Stomach (tissue), 9 donors: ENCODE data around the gene COQ9. TPM values are rescaled to one million over a fixed set of nuclear protein-coding genes. Genes with fewer than 3 reads are reported as not detected.

Experiments used
- DNase-seq, 2 donors: peaks; one replicate each; pipeline versions ENCODE4 v3.0.0 to v3.0.0-alpha.2; 2013 to 2019
- H3K27ac ChIP-seq, 5 donors: fragments of 200-600 bp in 4 of 5; sonication (generic) in 4 of 5; one replicate each; pipeline ENCODE4 v1.5.1; 2013 to 2019; ENCODE audit warnings: mild to moderate bottlenecking in 1 of 5, moderate library complexity in 1 of 5
- H3K27me3 ChIP-seq, 3 donors: fragments of 200-600 bp; sonication (generic); one replicate each; pipeline ENCODE4 v1.5.1; 2017 to 2019; ENCODE audit warnings: mixed run types in 1 of 3
- H3K36me3 ChIP-seq, 4 donors: fragments of 200-600 bp; sonication (generic); 1 replicate in 3 of 4; 2 replicates in 1 of 4; pipeline ENCODE4 v1.5.1; 2016 to 2019
- H3K4me1 ChIP-seq, 4 donors: fragments of 200-600 bp; sonication (generic); one replicate each; pipeline ENCODE4 v1.5.1; 2016 to 2019
- H3K4me3 ChIP-seq, 4 donors: fragments of 200-600 bp; sonication (generic) in 3 of 4; one replicate each; pipeline ENCODE4 v1.5.1; 2016 to 2019; ENCODE audit warnings: mild to moderate bottlenecking in 1 of 4
- H3K9me3 ChIP-seq, 4 donors: fragments of 200-600 bp; sonication (generic); one replicate each; pipeline ENCODE4 v1.5.1; 2016 to 2019
- CTCF ChIP-seq, 7 experiments: fragments of 450-650 bp in 4 of 7; fragments of 200-600 bp in 3 of 7; sonication (generic) in 3 of 7; IDR thresholded peaks; one replicate each; pipeline ENCODE4 v1.5.1; 2016 to 2019; ENCODE audit warnings: antibody characterized with exemption in 7 of 7, control low read depth in 2 of 7, mild to moderate bottlenecking in 1 of 7
- EP300 ChIP-seq: sonication (generic); formaldehyde crosslinking; IDR thresholded peaks from one replicate; pipeline ENCODE4 v1.6.1; 2017; ENCODE audit warnings: antibody characterized with exemption
- POLR2A ChIP-seq, 4 donors: fragments of 450-650 bp; IDR thresholded peaks; one replicate each; pipeline ENCODE4 v1.6.1; 2016; ENCODE audit warnings: antibody characterized with exemption in 4 of 4, control low read depth in 2 of 4, mild to moderate bottlenecking in 1 of 4, moderate library complexity in 1 of 4
- POLR2AphosphoS5 ChIP-seq, 3 donors: sonication (generic); formaldehyde crosslinking; IDR thresholded peaks; one replicate each; pipeline ENCODE4 v1.6.1; 2016; ENCODE audit warnings: antibody characterized with exemption in 3 of 3
- WGBS, 5 donors: extraction: QIAGEN DNeasy Blood & Tissue Kit in 3 of 5; methylation state at CpG; one replicate each; pipeline versions ENCODE4 v1.1.5 to v1.1.7; 2013 to 2018; 5-methylcytosine and 5-hydroxymethylcytosine counted together
- intact Hi-C: fragments of 100-400 bp; cut with DNase I; formaldehyde crosslinking; loops from one replicate; pipeline ENCODE4 v1.15.1; 2023; ENCODE audit warnings: low total_unique reads
- polyA plus RNA-seq, 3 donors: library from polyadenylated mRNA; stranded (reverse); fragments of 200-250 nt; gene quantifications; one replicate each; pipeline ENCODE4 v1.2.3, GENCODE V29; 2013
- total RNA-seq, 5 donors: library from RNA; depleted of rRNA; stranded (reverse); fragments of >200 nt; gene quantifications; one replicate each; pipeline versions ENCODE4 v1.1.0 to v1.2.3, GENCODE V29; 2014 to 2016
- donor health status: healthy with polysubstance abuse.
- donor health status: Bipolar disorder and iron deficiency.
- donor health status: healthy.

The COQ9 gene
- total and polyA plus RNA-seq, 8 donors = 40.6 to 108 (median 66.7) TPM

GRCh38 chr16:57427307-57427706 is 20.0 kb upstream of the COQ9 start:
- intact Hi-C loops = loop anchor here (10.0 kb wide), 1 partner anchor 87 kb away; no protein-coding TSS in a partner anchor
- Histone ChIP-seq H3K36me3 (peaks cover 39 to 63% (median 58%) of the 10 kb centered on the region in 4 donors), H3K27ac (no peak overlapping the region), H3K27me3 (no peaks in the 10 kb centered on the region), H3K4me3 (no peak overlapping the region), H3K4me1 (peaks cover 3 to 21% (median 11%) of the 10 kb centered on the region in 4 donors), H3K9me3 (no peaks in the 10 kb centered on the region)
- 64 to 76% (median 70%) methylated on average over 8 of the region's 8 CpGs for WGBS, 5 donors
- TF ChIP-seq POLR2AphosphoS5 (IDR thresholded peaks at IDR 0.05) = no peak
- no peak for TF ChIP-seq POLR2A (IDR thresholded peaks at IDR 0.05)
- no peak for TF ChIP-seq CTCF (IDR thresholded peaks at IDR 0.05)
- no peak for TF ChIP-seq EP300
- peak in 1 of 2 donors; percentile 17 for DNase-seq

- intact Hi-C loops = loop anchor here (10.0 kb wide), 1 partner anchor 87 kb away; no protein-coding TSS in a partner anchor
- TF ChIP-seq POLR2AphosphoS5 (IDR thresholded peaks at IDR 0.05) (no peak), CTCF (IDR thresholded peaks at IDR 0.05) (no peak), POLR2A (IDR thresholded peaks at IDR 0.05) (no peak), EP300 (no peak)
- H3K36me3 ChIP-seq = peaks cover 44 to 68% (median 63%) of the 10 kb centered on the region in 4 donors
These were observed 19.5 kb upstream of the COQ9 start for GRCh38 chr16:57427824-57428223.

GRCh38 chr16:57430955-57431354 is 16.3 kb upstream of the COQ9 start:
- no peak for DNase-seq
- TF ChIP-seq POLR2AphosphoS5 (IDR thresholded peaks at IDR 0.05) (no peak), CTCF (IDR thresholded peaks at IDR 0.05) (no peak), EP300 (no peak), POLR2A (IDR thresholded peaks at IDR 0.05) (no peak)
- H3K27me3 ChIP-seq = no peaks in the 10 kb centered on the region
- H3K27ac ChIP-seq = no peak overlapping the region
- no peak overlapping the region for H3K4me3 ChIP-seq
- intact Hi-C loops = no loop called here
- H3K36me3 ChIP-seq = peaks cover 75 to 97% (median 95%) of the 10 kb centered on the region in 4 donors
- peaks cover 0 to 15% (median 7%) of the 10 kb centered on the region in 4 donors for H3K4me1 ChIP-seq
- 82 to 95% (median 91%) methylated on average over 5 of the region's 5 CpGs for WGBS, 5 donors
- H3K9me3 ChIP-seq = no peaks in the 10 kb centered on the region

More at GRCh38 chr16:57427824-57428223, 19.5 kb upstream of the COQ9 start:
- Histone ChIP-seq H3K9me3 (no peaks in the 10 kb centered on the region), H3K4me1 (peaks cover 0 to 21% (median 9%) of the 10 kb centered on the region in 4 donors), H3K27me3 (no peaks in the 10 kb centered on the region), H3K4me3 (no peak overlapping the region), H3K27ac (no peak overlapping the region)
- no peak for DNase-seq

- WGBS, 5 donors = 51 to 84% (median 71%) methylated on average over 2 of the region's 2 CpGs
These were observed 14.8 kb upstream of the COQ9 start for GRCh38 chr16:57432505-57432904.

More at GRCh38 chr16:57432505-57432904, 14.8 kb upstream of the COQ9 start:
- DNase-seq = no peak
- intact Hi-C loops = no loop called here
- Histone ChIP-seq H3K27ac (peak overlapping the region in 3 of 5 donors; percentile 37 to 52 (median 41)), H3K9me3 (no peaks in the 10 kb centered on the region), H3K4me3 (no peak overlapping the region), H3K36me3 (peaks cover 85 to 100% (median 97%) of the 10 kb centered on the region in 4 donors), H3K27me3 (no peaks in the 10 kb centered on the region), H3K4me1 (peaks cover 0 to 10% (median 4%) of the 10 kb centered on the region in 4 donors)
- peak in 1 of 3 donors; percentile 14 for TF ChIP-seq POLR2AphosphoS5 (IDR thresholded peaks at IDR 0.05)
- no peak for TF ChIP-seq CTCF (IDR thresholded peaks at IDR 0.05)
